HCT116 (cell line): ENCODE data around the gene CARS1. TPM values are rescaled to one million over a fixed set of nuclear protein-coding genes. Genes with fewer than 3 reads are reported as not detected.

Experiments used
- ATAC-seq: fragments of 200-7000 bp; cut with Tn5 transposase; 2 replicates; pipeline ENCODE4 v1.9.1; 2020; ENCODE audit warnings: mild to moderate bottlenecking, moderate library complexity
- BruUV-seq: library from RNA; stranded (reverse); fragments of 400-500 nt; replicated peaks from 2 replicates; lab custom pipeline; 2021; lab: Mats Ljungman, UMichigan
- CTCF ChIA-PET: fragments of 300-600 bp; sonication (Branson Sonifier 250); formaldehyde crosslinking; loops from one replicate; lab custom pipeline; 2021; ENCODE audit warnings: antibody characterized with exemption; lab: Charles Lee
- POLR2A ChIA-PET: fragments of 300-600, 350-600 bp; sonication (Branson Sonifier 250); formaldehyde crosslinking; loops from one replicate; lab custom pipeline; 2021; ENCODE audit warnings: antibody characterized with exemption; lab: Charles Lee
- RAD21 ChIA-PET, 2 experiments: fragments of 300-600 bp; sonication (Branson Sonifier 250); formaldehyde crosslinking; loops; one replicate each; lab custom pipeline; 2023; ENCODE audit warnings: low total read pairs in 2 of 2; ENCODE audit not compliant: uncharacterized antibody in 2 of 2, unreplicated experiment in 2 of 2, low non-redundant PET in 1 of 2; lab: Charles Lee
- DNase-seq: peaks from one replicate; pipeline ENCODE4 v3.0.0-alpha.2; 2010; ENCODE audit warnings: low read depth, low spot score
- H2AFZ ChIP-seq: fragments of 200-600 bp; shearing (Covaris generic), sonication (generic); 2 replicates; pipeline ENCODE4 v1.6.1; 2017; ENCODE audit warnings: low read depth, mixed run types, mixed read lengths, antibody characterized with exemption, low read length; ENCODE audit not compliant: poor library complexity, severe bottlenecking
- H3K27ac ChIP-seq: 2 replicates; pipeline ENCODE4 v1.5.1; 2012; ENCODE audit warnings: low read depth, low read length
- H3K27me3 ChIP-seq: fragments of 200-600 bp; sonication (generic); 2 replicates; pipeline ENCODE4 v1.6.1; 2016; ENCODE audit warnings: mixed run types, low read length, mixed read lengths; ENCODE audit not compliant: insufficient read depth
- H3K36me3 ChIP-seq, 2 experiments: fragments of 200-500 bp in 1 of 2; fragments of 200-600 bp in 1 of 2; sonication (Bioruptor generic) in 1 of 2; sonication (generic) in 1 of 2; 2 replicates each; pipeline versions ENCODE4 v1.5.1 to v1.6.1; 2014 to 2016; ENCODE audit warnings: low read length in 2 of 2, inconsistent platforms in 1 of 2, mixed read lengths in 1 of 2, mixed run types in 1 of 2; ENCODE audit not compliant: insufficient read depth in 2 of 2, control insufficient read depth in 1 of 2
- H3K4me1 ChIP-seq, 2 experiments: fragments of 200-600 bp in 1 of 2; sonication (generic) in 1 of 2; 2 replicates each; pipeline versions ENCODE4 v1.5.1 to v1.6.1; 2012 to 2017; ENCODE audit warnings: low read length in 2 of 2, inconsistent platforms in 1 of 2, mild to moderate bottlenecking in 1 of 2, mixed read lengths in 1 of 2, mixed run types in 1 of 2, moderate library complexity in 1 of 2; ENCODE audit not compliant: insufficient read depth in 2 of 2, control insufficient read depth in 1 of 2
- H3K4me2 ChIP-seq: fragments of 200-600 bp; sonication (generic); 2 replicates; pipeline ENCODE4 v1.6.1; 2017; ENCODE audit warnings: mixed run types, low read length, mixed read lengths
- H3K4me3 ChIP-seq, 2 experiments: fragments of 200-600 bp in 1 of 2; sonication (generic) in 1 of 2; replicated peaks in 1 of 2; 2 replicates each; pipeline ENCODE4 v1.5.1; 2011 to 2016; ENCODE audit warnings: low read length in 2 of 2, control low read depth in 1 of 2, low read depth in 1 of 2, mild to moderate bottlenecking in 1 of 2, mixed read lengths in 1 of 2, mixed run types in 1 of 2
- H3K79me2 ChIP-seq: fragments of 200-600 bp; sonication (generic); 2 replicates; pipeline ENCODE4 v1.6.1; 2017; ENCODE audit warnings: mild to moderate bottlenecking, mixed run types, low read length, moderate library complexity, mixed read lengths; ENCODE audit not compliant: insufficient read depth
- H3K9ac ChIP-seq: fragments of 200-600 bp; sonication (generic); 2 replicates; pipeline ENCODE4 v1.6.1; 2016; ENCODE audit warnings: low read length, mixed read lengths
- H3K9me2 ChIP-seq: fragments of 200-600 bp; sonication (generic), shearing (Covaris generic); 2 replicates; pipeline ENCODE4 v1.6.1; 2017; ENCODE audit warnings: mixed run types, mild to moderate bottlenecking, moderate library complexity; ENCODE audit not compliant: insufficient read depth
- H3K9me3 ChIP-seq, 2 experiments: fragments of 200-500 bp in 1 of 2; fragments of 200-600 bp in 1 of 2; sonication (Bioruptor generic) in 1 of 2; sonication (generic) in 1 of 2; 2 replicates each; pipeline ENCODE4 v1.6.1; 2014 to 2017; ENCODE audit warnings: low read length in 2 of 2, mixed read lengths in 2 of 2, inconsistent platforms in 1 of 2, low read depth in 1 of 2, mild to moderate bottlenecking in 1 of 2, mixed run types in 1 of 2, moderate library complexity in 1 of 2; ENCODE audit not compliant: control insufficient read depth in 1 of 2, insufficient read depth in 1 of 2
- H4K20me1 ChIP-seq: fragments of 200-600 bp; sonication (generic), shearing (Covaris generic); 2 replicates; pipeline ENCODE4 v1.6.1; 2017; ENCODE audit warnings: mixed run types, mild to moderate bottlenecking, moderate library complexity; ENCODE audit not compliant: insufficient read depth
- CEBPB ChIP-seq: IDR thresholded peaks from 2 replicates; pipeline ENCODE4 v1.6.1; 2012; ENCODE audit warnings: low read depth
- JUND ChIP-seq: IDR thresholded peaks from 2 replicates; pipeline ENCODE4 v1.6.1; 2012
- POLR2AphosphoS5 ChIP-seq: IDR thresholded peaks from 2 replicates; pipeline ENCODE4 v1.6.1; 2011; ENCODE audit warnings: mild to moderate bottlenecking, low read depth, low read length, moderate library complexity
- ZBTB33 ChIP-seq: IDR thresholded peaks from 2 replicates; pipeline ENCODE4 v1.6.1; 2011; ENCODE audit warnings: mild to moderate bottlenecking, low read length, moderate library complexity; ENCODE audit not compliant: insufficient replicate concordance; ENCODE audit errors: extremely low read depth
- intact Hi-C: fragments of 100-400 bp; cut with micrococcal nuclease; formaldehyde crosslinking; loops from 2 replicates; pipeline ENCODE4 v1.10.0; 2022
- total RNA-seq: library from RNA; stranded (reverse); gene quantifications from one replicate; pipeline ENCODE4 v1.2.1, GENCODE V29; 2021; ENCODE audit not compliant: unreplicated experiment
- TF ChIP-seq, protein P1 (sequence below): IDR thresholded peaks from 2 replicates; pipeline ENCODE4 v1.6.1; 2012; ENCODE audit warnings: low read depth

Gene CARS1
- total RNA-seq, 1 experiment from 2014 or later: 124 TPM

- TF ChIP-seq, protein P1, sequence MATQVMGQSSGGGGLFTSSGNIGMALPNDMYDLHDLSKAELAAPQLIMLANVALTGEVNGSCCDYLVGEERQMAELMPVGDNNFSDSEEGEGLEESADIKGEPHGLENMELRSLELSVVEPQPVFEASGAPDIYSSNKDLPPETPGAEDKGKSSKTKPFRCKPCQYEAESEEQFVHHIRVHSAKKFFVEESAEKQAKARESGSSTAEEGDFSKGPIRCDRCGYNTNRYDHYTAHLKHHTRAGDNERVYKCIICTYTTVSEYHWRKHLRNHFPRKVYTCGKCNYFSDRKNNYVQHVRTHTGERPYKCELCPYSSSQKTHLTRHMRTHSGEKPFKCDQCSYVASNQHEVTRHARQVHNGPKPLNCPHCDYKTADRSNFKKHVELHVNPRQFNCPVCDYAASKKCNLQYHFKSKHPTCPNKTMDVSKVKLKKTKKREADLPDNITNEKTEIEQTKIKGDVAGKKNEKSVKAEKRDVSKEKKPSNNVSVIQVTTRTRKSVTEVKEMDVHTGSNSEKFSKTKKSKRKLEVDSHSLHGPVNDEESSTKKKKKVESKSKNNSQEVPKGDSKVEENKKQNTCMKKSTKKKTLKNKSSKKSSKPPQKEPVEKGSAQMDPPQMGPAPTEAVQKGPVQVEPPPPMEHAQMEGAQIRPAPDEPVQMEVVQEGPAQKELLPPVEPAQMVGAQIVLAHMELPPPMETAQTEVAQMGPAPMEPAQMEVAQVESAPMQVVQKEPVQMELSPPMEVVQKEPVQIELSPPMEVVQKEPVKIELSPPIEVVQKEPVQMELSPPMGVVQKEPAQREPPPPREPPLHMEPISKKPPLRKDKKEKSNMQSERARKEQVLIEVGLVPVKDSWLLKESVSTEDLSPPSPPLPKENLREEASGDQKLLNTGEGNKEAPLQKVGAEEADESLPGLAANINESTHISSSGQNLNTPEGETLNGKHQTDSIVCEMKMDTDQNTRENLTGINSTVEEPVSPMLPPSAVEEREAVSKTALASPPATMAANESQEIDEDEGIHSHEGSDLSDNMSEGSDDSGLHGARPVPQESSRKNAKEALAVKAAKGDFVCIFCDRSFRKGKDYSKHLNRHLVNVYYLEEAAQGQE: no peak
- TF ChIP-seq ZBTB33: no peak
Observed at GRCh38 chr11:3044915-3045314, 12.3 kb downstream of the CARS1 start (continued).

DNA sequence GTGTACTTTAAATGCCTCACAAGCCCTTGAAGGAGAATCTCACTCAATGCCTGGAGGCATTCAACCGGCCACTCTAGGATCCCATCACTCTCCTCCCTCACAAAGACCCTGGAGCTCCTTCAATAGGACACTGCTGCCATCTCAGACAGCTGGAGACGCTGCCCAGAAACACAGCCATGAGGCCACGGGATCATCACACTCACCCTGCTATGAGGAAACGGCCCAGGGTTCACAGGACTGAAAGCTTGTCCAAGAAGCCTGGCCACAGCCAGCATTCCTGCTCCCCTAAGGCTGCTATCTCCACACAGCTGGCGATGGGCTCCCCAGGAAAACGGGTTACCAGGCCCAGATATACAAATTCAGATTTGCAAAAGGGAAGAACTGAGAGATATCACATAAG, 13.2 kb downstream of the CARS1 start:
- no peaks in the 10 kb centered on the region for H3K9me2 ChIP-seq
- H3K4me3 ChIP-seq: no peak overlapping the region
- ATAC-seq: no peak
- no peaks in the 10 kb centered on the region for H3K4me1 ChIP-seq
- H3K36me3 ChIP-seq: peaks cover 12 to 21% of the 10 kb centered on the region in 2 experiments; a peak in 3 of 4 replicates
- H3K27me3 ChIP-seq: no peaks in the 10 kb centered on the region
- H3K79me2 ChIP-seq: peaks cover 68% of the 10 kb centered on the region
- no peak overlapping the region for H3K27ac ChIP-seq
- H3K9me3 ChIP-seq: no peaks in the 10 kb centered on the region
- no peak overlapping the region for H3K4me2 ChIP-seq
- ChIA-PET RAD21 (no interaction called here), CTCF (no interaction called here), POLR2A (no interaction called here)
- TF ChIP-seq CEBPB: no peak
- TF ChIP-seq JUND: no peak
- TF ChIP-seq POLR2AphosphoS5: no peak
- no TSS peak for BruUV-seq
- H3K9ac ChIP-seq: no peak overlapping the region
- no peak overlapping the region for H2AFZ ChIP-seq
- intact Hi-C loops: no loop called here
- H4K20me1 ChIP-seq: no peaks in the 10 kb centered on the region; the same call in 1 of the 2 replicates
- no peak for DNase-seq
